Measurements from ENCODE around the gene NEK8.
A peak's percentile ranks its signal among the peaks of the same experiment; 100 is the strongest.
"Not testable (repeated sequence)": the region's sequence is repeated elsewhere in the genome, so short reads cannot be mapped to it uniquely, and the experiment has no call there.

NEK8 gene

DNA sequence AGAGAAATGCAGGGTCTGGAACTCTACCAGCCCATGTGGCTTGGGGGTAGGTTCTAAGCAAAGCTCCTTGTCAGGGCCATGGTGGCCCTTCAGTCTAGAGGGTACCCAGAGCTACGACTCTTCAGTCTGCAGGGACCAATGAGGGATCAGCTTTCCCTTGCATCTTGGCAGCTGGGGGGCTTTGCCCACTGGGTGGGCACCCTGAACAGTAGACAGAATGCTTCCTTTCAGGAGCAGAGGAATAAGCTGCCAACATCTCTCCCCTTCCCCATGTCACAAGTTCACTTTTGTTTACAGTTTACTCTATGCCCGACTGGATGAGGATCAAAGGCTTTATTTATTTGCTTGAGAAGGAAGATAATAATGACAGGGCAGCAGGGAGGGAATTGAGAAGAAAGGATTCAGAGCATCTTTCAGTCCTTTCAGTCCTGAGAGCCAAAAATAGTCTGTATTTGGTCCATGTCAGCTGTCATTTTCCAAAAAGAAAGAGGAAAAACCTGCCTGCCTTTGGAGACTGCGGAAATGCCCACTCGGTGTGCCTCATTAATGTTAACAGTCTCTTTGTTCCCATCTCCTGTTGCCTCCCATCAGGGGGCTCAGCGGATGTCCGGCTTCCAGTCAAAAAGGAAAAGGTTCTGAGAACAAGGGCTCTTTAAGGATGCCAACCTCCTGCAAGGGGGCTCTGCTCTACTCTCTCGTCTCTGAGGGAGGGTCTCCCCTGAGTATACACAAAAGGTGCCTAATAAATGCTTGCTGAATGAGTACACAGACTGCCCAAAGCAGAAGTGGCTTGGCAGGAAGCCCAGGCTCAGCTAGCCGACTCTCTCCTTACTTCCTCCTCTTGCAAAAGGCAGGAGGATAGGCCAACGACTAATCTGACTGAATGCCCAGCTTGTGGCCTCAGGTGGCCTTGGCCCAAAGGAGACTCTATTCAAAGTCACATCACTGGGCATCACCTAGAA, 32.3 kb downstream of the NEK8 start:
- Mint-ChIP-seq H3K27ac (ENCODE audit: low read depth) (no peak overlapping the region), H3K27me3 (no peaks in the 10 kb centered on the region), H3K36me3 (ENCODE audit: insufficient read depth) (peaks cover 21% of the 10 kb centered on the region), H3K4me3 (no peak overlapping the region), H3K4me1 (peaks cover 5% of the 10 kb centered on the region), H3K9me3 (no peaks in the 10 kb centered on the region)
- DNase-seq (ENCODE audit: low spot score in 2 of 2) = no peak
- ATAC-seq (replicated peaks; ENCODE audit: extremely low read depth, poor library complexity, severe bottlenecking) = no peak

GRCh38 chr17:28763137-28763799, 34.7 kb downstream of the NEK8 start:
- no peaks in the 10 kb centered on the region for H3K9me3 Mint-ChIP-seq
- DNase-seq (ENCODE audit: low spot score in 2 of 2) (no peak), ATAC-seq (replicated peaks; ENCODE audit: extremely low read depth, poor library complexity, severe bottlenecking) (no peak)
- H3K4me1 Mint-ChIP-seq = peaks cover 5% of the 10 kb centered on the region
- no peak overlapping the region for H3K4me3 Mint-ChIP-seq
- H3K27ac Mint-ChIP-seq (ENCODE audit: low read depth) = peak overlapping the region; percentile 52
- peaks cover 15% of the 10 kb centered on the region for H3K36me3 Mint-ChIP-seq (ENCODE audit: insufficient read depth)
- no peaks in the 10 kb centered on the region for H3K27me3 Mint-ChIP-seq

- Mint-ChIP-seq H3K4me1 (peaks cover 5% of the 10 kb centered on the region), H3K9me3 (no peaks in the 10 kb centered on the region), H3K36me3 (ENCODE audit: insufficient read depth) (peaks cover 11% of the 10 kb centered on the region), H3K4me3 (no peak overlapping the region), H3K27me3 (no peaks in the 10 kb centered on the region), H3K27ac (ENCODE audit: low read depth) (peak overlapping the region; percentile 52)
- ATAC-seq (replicated peaks; ENCODE audit: extremely low read depth, poor library complexity, severe bottlenecking) = peak; percentile 52
- DNase-seq (ENCODE audit: low spot score in 2 of 2) = peak; percentile 62 to 69
Observed at GRCh38 chr17:28763804-28764266, 35.2 kb downstream of the NEK8 start.

- Mint-ChIP-seq H3K27me3 (no peaks in the 10 kb centered on the region), H3K4me1 (peaks cover 8% of the 10 kb centered on the region), H3K36me3 (ENCODE audit: insufficient read depth) (peaks cover 13% of the 10 kb centered on the region), H3K4me3 (no peak overlapping the region), H3K27ac (ENCODE audit: low read depth) (no peak overlapping the region), H3K9me3 (no peaks in the 10 kb centered on the region)
- ATAC-seq (replicated peaks; ENCODE audit: extremely low read depth, poor library complexity, severe bottlenecking) (no peak), DNase-seq (ENCODE audit: low spot score in 2 of 2) (no peak)
Observed at GRCh38 chr17:28765038-28765437, 36.5 kb downstream of the NEK8 start.

DNA sequence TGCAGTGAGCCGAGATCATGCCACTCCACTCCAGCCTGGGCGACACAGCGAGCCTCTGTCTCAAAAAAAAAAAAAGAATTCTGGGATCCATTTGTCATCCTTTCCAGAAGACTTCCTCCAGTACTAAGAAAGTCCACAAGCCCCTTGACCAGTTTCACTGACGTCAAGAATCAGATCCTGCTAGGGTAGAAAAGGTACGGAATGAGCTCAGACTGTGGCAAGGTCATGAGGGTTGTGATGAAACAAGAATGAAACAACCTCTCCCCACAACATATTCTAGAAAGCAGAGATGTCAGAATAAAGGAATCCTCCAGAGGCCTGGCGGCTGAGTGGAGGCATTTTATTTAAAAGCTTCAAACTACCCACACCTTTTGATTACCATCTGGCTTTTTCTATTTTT, 45.1 kb downstream of the NEK8 start:
- H3K9me3 Mint-ChIP-seq = no peaks in the 10 kb centered on the region
- ATAC-seq (replicated peaks; ENCODE audit: extremely low read depth, poor library complexity, severe bottlenecking) (no peak), DNase-seq (ENCODE audit: low spot score in 2 of 2) (no peak)
- no peaks in the 10 kb centered on the region for H3K27me3 Mint-ChIP-seq
- peaks cover 26% of the 10 kb centered on the region for H3K4me1 Mint-ChIP-seq
- H3K36me3 Mint-ChIP-seq (ENCODE audit: insufficient read depth) = peaks cover 8% of the 10 kb centered on the region
- H3K4me3 Mint-ChIP-seq = no peak overlapping the region
- H3K27ac Mint-ChIP-seq (ENCODE audit: low read depth) = no peak overlapping the region

GRCh38 chr17:28774206-28774605, 45.6 kb downstream of the NEK8 start:
- H3K27ac Mint-ChIP-seq (ENCODE audit: low read depth) = no peak overlapping the region
- no peak for ATAC-seq (replicated peaks; ENCODE audit: extremely low read depth, poor library complexity, severe bottlenecking)
- peaks cover 8% of the 10 kb centered on the region for H3K36me3 Mint-ChIP-seq (ENCODE audit: insufficient read depth)
- DNase-seq (ENCODE audit: low spot score in 2 of 2) = no peak
- H3K9me3 Mint-ChIP-seq = no peaks in the 10 kb centered on the region
- H3K4me3 Mint-ChIP-seq = no peak overlapping the region
- peaks cover 30% of the 10 kb centered on the region for H3K4me1 Mint-ChIP-seq
- H3K27me3 Mint-ChIP-seq = no peaks in the 10 kb centered on the region

- ATAC-seq (replicated peaks; ENCODE audit: extremely low read depth, poor library complexity, severe bottlenecking) (no peak), DNase-seq (ENCODE audit: low spot score in 2 of 2) (no peak)
Observed at GRCh38 chr17:28777178-28777577, 48.6 kb downstream of the NEK8 start.

GRCh38 chr17:28779601-28780000, 51.0 kb downstream of the NEK8 start:
- ATAC-seq (replicated peaks; ENCODE audit: extremely low read depth, poor library complexity, severe bottlenecking); H3K27ac Mint-ChIP-seq (ENCODE audit: low read depth); H3K9me3 Mint-ChIP-seq; H3K27me3 Mint-ChIP-seq; DNase-seq (ENCODE audit: low spot score in 2 of 2); H3K36me3 Mint-ChIP-seq (ENCODE audit: insufficient read depth); H3K4me3 Mint-ChIP-seq: not testable (repeated sequence)
- H3K4me1 Mint-ChIP-seq = peaks cover 38% of the 10 kb centered on the region

More at GRCh38 chr17:28777178-28777577, 48.6 kb downstream of the NEK8 start:
- Mint-ChIP-seq H3K9me3 (no peaks in the 10 kb centered on the region), H3K4me1 (peaks cover 38% of the 10 kb centered on the region), H3K27ac (ENCODE audit: low read depth) (no peak overlapping the region), H3K27me3 (no peaks in the 10 kb centered on the region), H3K36me3 (ENCODE audit: insufficient read depth) (peaks cover 8% of the 10 kb centered on the region), H3K4me3 (no peak overlapping the region)

GRCh38 chr17:28783161-28783560, 54.6 kb downstream of the NEK8 start:
- ATAC-seq (replicated peaks; ENCODE audit: extremely low read depth, poor library complexity, severe bottlenecking) (no peak), DNase-seq (ENCODE audit: low spot score in 2 of 2) (no peak)
- Mint-ChIP-seq H3K27me3 (no peaks in the 10 kb centered on the region), H3K4me3 (no peak overlapping the region), H3K9me3 (no peaks in the 10 kb centered on the region), H3K36me3 (ENCODE audit: insufficient read depth) (peaks cover 5% of the 10 kb centered on the region), H3K27ac (ENCODE audit: low read depth) (no peak overlapping the region), H3K4me1 (peaks cover 22% of the 10 kb centered on the region)

GRCh38 chr17:28788100-28788499, 59.5 kb downstream of the NEK8 start:
- DNase-seq (ENCODE audit: low spot score in 2 of 2) = no peak
- no peak overlapping the region for H3K4me3 Mint-ChIP-seq
- peaks cover 4% of the 10 kb centered on the region for H3K4me1 Mint-ChIP-seq
- no peaks in the 10 kb centered on the region for H3K27me3 Mint-ChIP-seq
- H3K27ac Mint-ChIP-seq (ENCODE audit: low read depth) = no peak overlapping the region
- H3K9me3 Mint-ChIP-seq = no peaks in the 10 kb centered on the region
- H3K36me3 Mint-ChIP-seq (ENCODE audit: insufficient read depth) = peaks cover 9% of the 10 kb centered on the region
- no peak for ATAC-seq (replicated peaks; ENCODE audit: extremely low read depth, poor library complexity, severe bottlenecking)

Measured in central memory CD8-positive, alpha-beta T cell (primary cell).